GM12878 (cell line): ENCODE data around the gene MBNL1. TPM values are rescaled to one million over a fixed set of nuclear protein-coding genes. Genes with fewer than 3 reads are reported as not detected.

ENCODE experiments used
- CBX5 ChIP-seq: sonication (generic); IDR thresholded peaks from 2 replicates; pipeline ENCODE4 v1.6.1; 2016; ENCODE audit warnings: low read depth, moderate library complexity, mild to moderate bottlenecking, inconsistent platforms
- FOXM1 ChIP-seq: IDR thresholded peaks from 2 replicates; pipeline ENCODE4 v1.6.1; 2012; ENCODE audit warnings: low read depth, mild to moderate bottlenecking, inconsistent platforms, low read length, moderate library complexity
- POU2F2 ChIP-seq: IDR thresholded peaks from 3 replicates; pipeline ENCODE4 v1.6.1; 2011; ENCODE audit warnings: low read depth, mild to moderate bottlenecking, low read length, borderline replicate concordance
- RAD21 ChIP-seq: IDR thresholded peaks from 2 replicates; pipeline ENCODE4 v1.6.1; 2011; ENCODE audit warnings: mild to moderate bottlenecking, low read depth, low read length, moderate library complexity; ENCODE audit not compliant: insufficient read depth
- SMC3 ChIP-seq: IDR thresholded peaks from 2 replicates; pipeline ENCODE4 v1.6.1; 2011; ENCODE audit warnings: low read length, improper control_type of control experiment, borderline replicate concordance
- YBX1 ChIP-seq: fragments of 450-650 bp; IDR thresholded peaks from 2 replicates; pipeline ENCODE4 v1.6.1; 2016; ENCODE audit warnings: antibody characterized with exemption
- polyA plus RNA-seq, 11 experiments: library from polyadenylated mRNA; depleted of rRNA in 4 of 11; unstranded in 6 of 11; stranded (reverse) in 5 of 11; fragments of >200 nt; fragmentation: Nextera tagmentation in 4 of 11; fragmentation: Illumina TruSeq in 1 of 11; extraction: Ambion mirVana in 4 of 11; extraction: Trizol in 1 of 11; gene quantifications; 1 replicate in 1 of 11; 2 replicates in 10 of 11; pipeline versions ENCODE4 v1.2.1 to v1.2.3, GENCODE V29; 2011 to 2016; ENCODE audit warnings: inconsistent platforms in 2 of 11, missing spikeins in 2 of 11, low read depth in 1 of 11
- total RNA-seq, 4 experiments: library from RNA; depleted of rRNA in 3 of 4; stranded (reverse); fragments of >200 nt in 3 of 4; fragmentation: Illumina TruSeq in 1 of 4; extraction: Trizol in 1 of 4; gene quantifications; 2 replicates each; pipeline versions ENCODE4 v1.2.1 to v1.2.3, GENCODE V29; 2013 to 2021
- TF ChIP-seq, protein P1 (sequence below): fragments of 450-650 bp; IDR thresholded peaks from 2 replicates; pipeline ENCODE4 v1.6.1; 2017; ENCODE audit warnings: antibody characterized with exemption, mild to moderate bottlenecking, moderate library complexity
- TF ChIP-seq, protein P2 (sequence below): IDR thresholded peaks from 2 replicates; pipeline ENCODE4 v1.6.1; 2012; ENCODE audit warnings: low read depth, low read length, improper control_type of control experiment
- TF ChIP-seq, protein P3 (sequence below), 3 experiments: IDR thresholded peaks in 2 of 3; conservative IDR thresholded peaks in 1 of 3; 2 replicates each; pipeline ENCODE4 v1.5.1; 2011; ENCODE audit warnings: low read depth in 3 of 3, low read length in 3 of 3, mild to moderate bottlenecking in 3 of 3, control low read depth in 2 of 3, moderate library complexity in 2 of 3, inconsistent platforms in 1 of 3, mixed read lengths in 1 of 3; ENCODE audit not compliant: control insufficient read depth in 2 of 3, insufficient read depth in 1 of 3; ENCODE audit errors: extremely low read depth in 1 of 3
- TF ChIP-seq, protein P4 (sequence below): fragments of 450-650 bp; IDR thresholded peaks from 2 replicates; pipeline ENCODE4 v1.6.1; 2017; ENCODE audit warnings: mild to moderate bottlenecking, moderate library complexity

MBNL1 gene
- total and polyA plus RNA-seq, 10 of the 15 experiments (the other 5 are each of a cell fraction or from before 2014, with no cell fraction given) = 59.6 to 337 (median 143) TPM

DNA sequence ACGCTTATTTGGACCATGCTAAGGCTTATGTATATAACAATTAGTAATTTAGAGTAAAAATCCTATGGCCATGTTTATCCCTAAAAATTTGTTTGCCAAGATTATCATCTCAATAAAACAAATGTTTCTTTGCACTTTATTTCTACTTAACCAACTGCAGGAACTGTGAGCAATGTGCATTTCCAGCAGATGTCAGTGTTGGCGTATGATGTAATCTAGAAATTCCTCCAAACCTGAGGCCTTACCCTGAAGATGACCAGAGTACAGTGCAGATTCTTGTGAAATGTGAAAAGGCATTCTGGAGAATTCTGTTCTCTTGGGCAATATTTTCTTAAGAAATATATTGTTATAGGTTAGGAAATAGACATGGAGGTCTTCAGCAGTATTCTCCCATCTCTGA lies 205.9 kb downstream of the MBNL1 start (continued):
- TF ChIP-seq, protein P1, sequence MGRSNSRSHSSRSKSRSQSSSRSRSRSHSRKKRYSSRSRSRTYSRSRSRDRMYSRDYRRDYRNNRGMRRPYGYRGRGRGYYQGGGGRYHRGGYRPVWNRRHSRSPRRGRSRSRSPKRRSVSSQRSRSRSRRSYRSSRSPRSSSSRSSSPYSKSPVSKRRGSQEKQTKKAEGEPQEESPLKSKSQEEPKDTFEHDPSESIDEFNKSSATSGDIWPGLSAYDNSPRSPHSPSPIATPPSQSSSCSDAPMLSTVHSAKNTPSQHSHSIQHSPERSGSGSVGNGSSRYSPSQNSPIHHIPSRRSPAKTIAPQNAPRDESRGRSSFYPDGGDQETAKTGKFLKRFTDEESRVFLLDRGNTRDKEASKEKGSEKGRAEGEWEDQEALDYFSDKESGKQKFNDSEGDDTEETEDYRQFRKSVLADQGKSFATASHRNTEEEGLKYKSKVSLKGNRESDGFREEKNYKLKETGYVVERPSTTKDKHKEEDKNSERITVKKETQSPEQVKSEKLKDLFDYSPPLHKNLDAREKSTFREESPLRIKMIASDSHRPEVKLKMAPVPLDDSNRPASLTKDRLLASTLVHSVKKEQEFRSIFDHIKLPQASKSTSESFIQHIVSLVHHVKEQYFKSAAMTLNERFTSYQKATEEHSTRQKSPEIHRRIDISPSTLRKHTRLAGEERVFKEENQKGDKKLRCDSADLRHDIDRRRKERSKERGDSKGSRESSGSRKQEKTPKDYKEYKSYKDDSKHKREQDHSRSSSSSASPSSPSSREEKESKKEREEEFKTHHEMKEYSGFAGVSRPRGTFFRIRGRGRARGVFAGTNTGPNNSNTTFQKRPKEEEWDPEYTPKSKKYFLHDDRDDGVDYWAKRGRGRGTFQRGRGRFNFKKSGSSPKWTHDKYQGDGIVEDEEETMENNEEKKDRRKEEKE = no peak
- TF ChIP-seq, protein P2, sequence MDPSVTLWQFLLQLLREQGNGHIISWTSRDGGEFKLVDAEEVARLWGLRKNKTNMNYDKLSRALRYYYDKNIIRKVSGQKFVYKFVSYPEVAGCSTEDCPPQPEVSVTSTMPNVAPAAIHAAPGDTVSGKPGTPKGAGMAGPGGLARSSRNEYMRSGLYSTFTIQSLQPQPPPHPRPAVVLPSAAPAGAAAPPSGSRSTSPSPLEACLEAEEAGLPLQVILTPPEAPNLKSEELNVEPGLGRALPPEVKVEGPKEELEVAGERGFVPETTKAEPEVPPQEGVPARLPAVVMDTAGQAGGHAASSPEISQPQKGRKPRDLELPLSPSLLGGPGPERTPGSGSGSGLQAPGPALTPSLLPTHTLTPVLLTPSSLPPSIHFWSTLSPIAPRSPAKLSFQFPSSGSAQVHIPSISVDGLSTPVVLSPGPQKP = no peak
- TF ChIP-seq, protein P3, sequence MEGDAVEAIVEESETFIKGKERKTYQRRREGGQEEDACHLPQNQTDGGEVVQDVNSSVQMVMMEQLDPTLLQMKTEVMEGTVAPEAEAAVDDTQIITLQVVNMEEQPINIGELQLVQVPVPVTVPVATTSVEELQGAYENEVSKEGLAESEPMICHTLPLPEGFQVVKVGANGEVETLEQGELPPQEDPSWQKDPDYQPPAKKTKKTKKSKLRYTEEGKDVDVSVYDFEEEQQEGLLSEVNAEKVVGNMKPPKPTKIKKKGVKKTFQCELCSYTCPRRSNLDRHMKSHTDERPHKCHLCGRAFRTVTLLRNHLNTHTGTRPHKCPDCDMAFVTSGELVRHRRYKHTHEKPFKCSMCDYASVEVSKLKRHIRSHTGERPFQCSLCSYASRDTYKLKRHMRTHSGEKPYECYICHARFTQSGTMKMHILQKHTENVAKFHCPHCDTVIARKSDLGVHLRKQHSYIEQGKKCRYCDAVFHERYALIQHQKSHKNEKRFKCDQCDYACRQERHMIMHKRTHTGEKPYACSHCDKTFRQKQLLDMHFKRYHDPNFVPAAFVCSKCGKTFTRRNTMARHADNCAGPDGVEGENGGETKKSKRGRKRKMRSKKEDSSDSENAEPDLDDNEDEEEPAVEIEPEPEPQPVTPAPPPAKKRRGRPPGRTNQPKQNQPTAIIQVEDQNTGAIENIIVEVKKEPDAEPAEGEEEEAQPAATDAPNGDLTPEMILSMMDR (IDR thresholded peaks at IDR 0.05 in 2 of 3, conservative IDR thresholded peaks at IDR 0.05 in 1 of 3; ENCODE audit: control insufficient read depth in 2 of 3, extremely low read depth in 1 of 3, insufficient read depth in 1 of 3, low read depth in 3 of 3, low read length in 3 of 3) = peak; percentile 59 to 82 (median 77)
- TF ChIP-seq CBX5 (peak; percentile 48; the same call in 1 of the 2 replicates), YBX1 (no peak), SMC3 (peak; percentile 97), FOXM1 (peak; percentile 69), POU2F2 (no peak), RAD21 (peak; percentile 98)
- TF ChIP-seq, protein P4, sequence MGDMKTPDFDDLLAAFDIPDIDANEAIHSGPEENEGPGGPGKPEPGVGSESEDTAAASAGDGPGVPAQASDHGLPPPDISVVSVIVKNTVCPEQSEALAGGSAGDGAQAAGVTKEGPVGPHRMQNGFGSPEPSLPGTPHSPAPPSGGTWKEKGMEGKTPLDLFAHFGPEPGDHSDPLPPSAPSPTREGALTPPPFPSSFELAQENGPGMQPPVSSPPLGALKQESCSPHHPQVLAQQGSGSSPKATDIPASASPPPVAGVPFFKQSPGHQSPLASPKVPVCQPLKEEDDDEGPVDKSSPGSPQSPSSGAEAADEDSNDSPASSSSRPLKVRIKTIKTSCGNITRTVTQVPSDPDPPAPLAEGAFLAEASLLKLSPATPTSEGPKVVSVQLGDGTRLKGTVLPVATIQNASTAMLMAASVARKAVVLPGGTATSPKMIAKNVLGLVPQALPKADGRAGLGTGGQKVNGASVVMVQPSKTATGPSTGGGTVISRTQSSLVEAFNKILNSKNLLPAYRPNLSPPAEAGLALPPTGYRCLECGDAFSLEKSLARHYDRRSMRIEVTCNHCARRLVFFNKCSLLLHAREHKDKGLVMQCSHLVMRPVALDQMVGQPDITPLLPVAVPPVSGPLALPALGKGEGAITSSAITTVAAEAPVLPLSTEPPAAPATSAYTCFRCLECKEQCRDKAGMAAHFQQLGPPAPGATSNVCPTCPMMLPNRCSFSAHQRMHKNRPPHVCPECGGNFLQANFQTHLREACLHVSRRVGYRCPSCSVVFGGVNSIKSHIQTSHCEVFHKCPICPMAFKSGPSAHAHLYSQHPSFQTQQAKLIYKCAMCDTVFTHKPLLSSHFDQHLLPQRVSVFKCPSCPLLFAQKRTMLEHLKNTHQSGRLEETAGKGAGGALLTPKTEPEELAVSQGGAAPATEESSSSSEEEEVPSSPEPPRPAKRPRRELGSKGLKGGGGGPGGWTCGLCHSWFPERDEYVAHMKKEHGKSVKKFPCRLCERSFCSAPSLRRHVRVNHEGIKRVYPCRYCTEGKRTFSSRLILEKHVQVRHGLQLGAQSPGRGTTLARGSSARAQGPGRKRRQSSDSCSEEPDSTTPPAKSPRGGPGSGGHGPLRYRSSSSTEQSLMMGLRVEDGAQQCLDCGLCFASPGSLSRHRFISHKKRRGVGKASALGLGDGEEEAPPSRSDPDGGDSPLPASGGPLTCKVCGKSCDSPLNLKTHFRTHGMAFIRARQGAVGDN = no peak
